Activated T-cell treated with anti-CD3 and anti-CD28 coated beads, Interleukin-2, amount 50 U/mL, for 48 hours (primary cell): Measurements from ENCODE around the gene RUNDC3A.
A peak's percentile ranks its signal among the peaks of the same experiment; 100 is the strongest.

Experiments used
- DNase-seq, 2 experiments: peaks; one replicate each; pipeline ENCODE4 v3.0.0-alpha.2; 2020

Gene RUNDC3A

GRCh38 chr17:44284024-44284400 is 24.4 kb upstream of the RUNDC3A start:
- DNase-seq, result no peak

GRCh38 chr17:44287651-44288050 is 20.8 kb upstream of the RUNDC3A start:
- DNase-seq, result no peak

- DNase-seq, result no peak
Observed at GRCh38 chr17:44293509-44294226, 14.7 kb upstream of the RUNDC3A start.

- DNase-seq, result no peak
Observed at GRCh38 chr17:44297975-44298374, 10.4 kb upstream of the RUNDC3A start.

GRCh38 chr17:44304651-44305050 is 3.8 kb upstream of the RUNDC3A start:
- no peak for DNase-seq

GRCh38 chr17:44307387-44308186 is 814 bp upstream of the RUNDC3A start:
- DNase-seq, result no peak

GRCh38 chr17:44308865-44309264 is 464 bp downstream of the RUNDC3A start:
- DNase-seq, result no peak

- no peak for DNase-seq
Observed at GRCh38 chr17:44309472-44309871, 1.1 kb downstream of the RUNDC3A start.

- no peak for DNase-seq
Observed at GRCh38 chr17:44310188-44310587, 1.8 kb downstream of the RUNDC3A start.

GRCh38 chr17:44310609-44311376 is 2.4 kb downstream of the RUNDC3A start:
- DNase-seq, result no peak

- no peak for DNase-seq
Observed at GRCh38 chr17:44311562-44312181, 3.3 kb downstream of the RUNDC3A start.

- no peak for DNase-seq
Observed at GRCh38 chr17:44312396-44313104, 4.1 kb downstream of the RUNDC3A start.

GRCh38 chr17:44314031-44314430 is 5.6 kb downstream of the RUNDC3A start:
- DNase-seq, result no peak

- DNase-seq, result no peak
Observed at GRCh38 chr17:44314524-44314868, 6.1 kb downstream of the RUNDC3A start.

GRCh38 chr17:44314869-44315661 is 6.7 kb downstream of the RUNDC3A start:
- peak; percentile 54 to 69 for DNase-seq

GRCh38 chr17:44315760-44316731 is 7.6 kb downstream of the RUNDC3A start:
- DNase-seq, result no peak

- no peak for DNase-seq
Observed at GRCh38 chr17:44317545-44317944, 9.1 kb downstream of the RUNDC3A start.

GRCh38 chr17:44318077-44318892 is 9.9 kb downstream of the RUNDC3A start:
- DNase-seq, result no peak

GRCh38 chr17:44320066-44320465 is 11.7 kb downstream of the RUNDC3A start:
- no peak for DNase-seq
